PC-3 (cell line): Measurements from ENCODE around the gene CCDC77. TPM values are rescaled to one million over a fixed set of nuclear protein-coding genes. Genes with fewer than 3 reads are reported as not detected.

Experiments used
- ATAC-seq: fragments of 200-7000 bp; cut with Tn5 transposase; 2 replicates; pipeline ENCODE4 v1.9.1; 2020; ENCODE audit warnings: mild to moderate bottlenecking, moderate library complexity
- BruUV-seq: library from RNA; stranded (reverse); fragments of 400-500 nt; replicated peaks from 2 replicates; lab custom pipeline; 2021; lab: Mats Ljungman, UMichigan
- CTCF ChIA-PET: fragments of 300-600 bp; sonication (Branson Sonifier 250); formaldehyde crosslinking; loops from one replicate; lab custom pipeline; 2022; ENCODE audit warnings: antibody characterized with exemption; lab: Charles Lee
- POLR2A ChIA-PET: fragments of 300-600 bp; sonication (Branson Sonifier 250); formaldehyde crosslinking; loops from one replicate; lab custom pipeline; 2022; ENCODE audit warnings: antibody characterized with exemption; ENCODE audit not compliant: unreplicated experiment; lab: Charles Lee
- DNase-seq: peaks from one replicate; pipeline ENCODE4 v3.0.0-alpha.2; 2015
- H2AFZ ChIP-seq: fragments of 300-600 bp; sonication (generic); 2 replicates; pipeline ENCODE4 v1.6.0; 2016; ENCODE audit warnings: antibody characterized with exemption, low read length
- H3F3A ChIP-seq: fragments of 300-600 bp; sonication (generic); one replicate; pipeline ENCODE4 v1.6.0; 2017; ENCODE audit warnings: antibody characterized with exemption, low read length, control low read depth, mild to moderate bottlenecking; ENCODE audit not compliant: unreplicated experiment
- H3K27ac ChIP-seq: fragments of 300-600 bp; sonication (generic); 2 replicates; pipeline ENCODE4 v1.5.1; 2016; ENCODE audit warnings: mild to moderate bottlenecking, low read length
- H3K27me3 ChIP-seq: fragments of 300-600 bp; sonication (generic); 2 replicates; pipeline ENCODE4 v1.6.1; 2016; ENCODE audit warnings: low read length, mixed read lengths
- H3K36me3 ChIP-seq: fragments of 300-600 bp; sonication (generic); 2 replicates; pipeline ENCODE4 v1.6.1; 2016; ENCODE audit warnings: low read depth, mixed run types, low read length, mixed read lengths
- H3K4me1 ChIP-seq: fragments of 300-600 bp; sonication (generic); 2 replicates; pipeline ENCODE4 v1.5.1; 2016; ENCODE audit warnings: low read length; ENCODE audit not compliant: insufficient read depth
- H3K4me2 ChIP-seq: fragments of 300-600 bp; sonication (generic); 2 replicates; pipeline ENCODE4 v1.6.0; 2016; ENCODE audit warnings: low read length
- H3K4me3 ChIP-seq: fragments of 300-600 bp; sonication (generic); 2 replicates; pipeline ENCODE4 v1.5.1; 2016; ENCODE audit warnings: mild to moderate bottlenecking, low read length, mixed read lengths
- H3K79me2 ChIP-seq: fragments of 300-600 bp; sonication (generic); 2 replicates; pipeline ENCODE4 v1.6.1; 2017; ENCODE audit warnings: low read length, mixed read lengths
- H3K9ac ChIP-seq: fragments of 300-600 bp; sonication (generic); 2 replicates; pipeline ENCODE4 v1.6.0; 2016; ENCODE audit warnings: mild to moderate bottlenecking, low read length
- H3K9me2 ChIP-seq: fragments of 300-600 bp; sonication (generic); replicated peaks from 2 replicates; pipeline ENCODE4 v1.6.1; 2016; ENCODE audit warnings: mixed run types, low read length, mixed read lengths
- H3K9me3 ChIP-seq: fragments of 300-600 bp; sonication (generic); 2 replicates; pipeline ENCODE4 v1.6.1; 2016; ENCODE audit warnings: low read length, mixed read lengths
- H4K20me1 ChIP-seq: fragments of 300-600 bp; sonication (generic); 2 replicates; pipeline ENCODE4 v1.6.1; 2016; ENCODE audit warnings: low read length, mixed read lengths
- CTCF ChIP-seq: fragments of 300-600 bp; sonication (generic); conservative IDR thresholded peaks from 2 replicates; pipeline ENCODE4 v1.5.1; 2017; ENCODE audit warnings: antibody characterized with exemption, low read depth, mild to moderate bottlenecking, low read length
- EZH2 ChIP-seq: fragments of 300-600 bp; sonication (generic); IDR thresholded peaks from one replicate; pipeline ENCODE4 v1.6.1; 2017; ENCODE audit warnings: antibody characterized with exemption, mild to moderate bottlenecking, low read length; ENCODE audit not compliant: unreplicated experiment
- EZH2phosphoT487 ChIP-seq: fragments of 300-600 bp; sonication (generic); IDR thresholded peaks from 2 replicates; pipeline ENCODE4 v1.6.1; 2018; ENCODE audit warnings: mild to moderate bottlenecking, antibody characterized with exemption, low read length, borderline replicate concordance
- intact Hi-C: fragments of 100-400 bp; cut with micrococcal nuclease; formaldehyde crosslinking; loops from 2 replicates; pipeline ENCODE4 v1.9.0; 2023
- total RNA-seq: library from RNA; depleted of rRNA; stranded (reverse); fragments of >200 nt; gene quantifications from 2 replicates; pipeline ENCODE4 v1.2.3, GENCODE V29; 2014

The CCDC77 gene
- total RNA-seq, 1 experiment from 2014 or later = 10.5 TPM

GRCh38 chr12:460261-461230 lies 59.1 kb downstream of the CCDC77 start:
- peak overlapping the region; percentile 55; the same call in 1 of the 2 replicates for H2AFZ ChIP-seq
- no peaks in the 10 kb centered on the region for H3F3A ChIP-seq
- BruUV-seq = no TSS peak
- H4K20me1 ChIP-seq = no peaks in the 10 kb centered on the region
- peak overlapping the region; percentile 92 for H3K4me2 ChIP-seq
- H3K27ac ChIP-seq = no peak overlapping the region
- no peaks in the 10 kb centered on the region for H3K9me2 ChIP-seq
- CTCF ChIA-PET = no interaction called here
- H3K9ac ChIP-seq = no peak overlapping the region
- peak overlapping the region; percentile 64 for H3K4me3 ChIP-seq
- no peaks in the 10 kb centered on the region for H3K79me2 ChIP-seq
- no peaks in the 10 kb centered on the region for H3K36me3 ChIP-seq
- intact Hi-C loops = loop anchor here (5.0 kb wide), 1 partner anchor 77 kb away; no protein-coding TSS in a partner anchor
- TF ChIP-seq EZH2phosphoT487 (no peak), CTCF (no peak), EZH2 (no peak)
- DNase-seq (no peak), ATAC-seq (peak; percentile 33)
- POLR2A ChIA-PET = no interaction called here
- H3K9me3 ChIP-seq = no peaks in the 10 kb centered on the region
- H3K27me3 ChIP-seq = no peaks in the 10 kb centered on the region
- peaks cover 16% of the 10 kb centered on the region for H3K4me1 ChIP-seq

GRCh38 chr12:461425-461824 lies 60.0 kb downstream of the CCDC77 start:
- no peaks in the 10 kb centered on the region for H3F3A ChIP-seq
- H2AFZ ChIP-seq = no peak overlapping the region
- H3K9me3 ChIP-seq = no peaks in the 10 kb centered on the region
- peaks cover 16% of the 10 kb centered on the region for H3K4me1 ChIP-seq
- ATAC-seq = no peak
- no peaks in the 10 kb centered on the region for H3K79me2 ChIP-seq
- no peaks in the 10 kb centered on the region for H3K9me2 ChIP-seq
- ChIA-PET CTCF (no interaction called here), POLR2A (no interaction called here)
- H3K4me2 ChIP-seq = no peak overlapping the region
- H4K20me1 ChIP-seq = no peaks in the 10 kb centered on the region
- no peak overlapping the region for H3K4me3 ChIP-seq
- no peaks in the 10 kb centered on the region for H3K27me3 ChIP-seq
- H3K27ac ChIP-seq = no peak overlapping the region
- TSS peak; percentile 30 for BruUV-seq
- DNase-seq = no peak
- intact Hi-C loops = loop anchor here (5.0 kb wide), 1 partner anchor 76 kb away; no protein-coding TSS in a partner anchor
- TF ChIP-seq EZH2 = no peak
- no peak for TF ChIP-seq EZH2phosphoT487
- no peak for TF ChIP-seq CTCF
- H3K36me3 ChIP-seq = no peaks in the 10 kb centered on the region
- H3K9ac ChIP-seq = no peak overlapping the region
